OCI-LY7 (cell line): Measurements from ENCODE around the gene FRG2B. TPM values are rescaled to one million over a fixed set of nuclear protein-coding genes. Genes with fewer than 3 reads are reported as not detected.
"Not testable (repeated sequence)": the region's sequence is repeated elsewhere in the genome, so short reads cannot be mapped to it uniquely, and the experiment has no call there.

Experiments
- BruUV-seq: library from RNA; stranded (reverse); fragments of 400-500 nt; replicated peaks from 2 replicates; lab custom pipeline; 2021; lab: Mats Ljungman, UMichigan
- CTCF ChIA-PET: fragments of 300-600 bp; sonication (Branson Sonifier 250); formaldehyde crosslinking; loops from one replicate; lab custom pipeline; 2022; ENCODE audit warnings: antibody characterized with exemption; ENCODE audit not compliant: unreplicated experiment; lab: Charles Lee
- POLR2A ChIA-PET: fragments of 300-600 bp; sonication (Branson Sonifier 250); formaldehyde crosslinking; loops from one replicate; lab custom pipeline; 2022; ENCODE audit warnings: antibody characterized with exemption; lab: Charles Lee
- DNase-seq: peaks from one replicate; pipeline ENCODE4 v3.0.0-alpha.2; 2015; ENCODE audit warnings: low spot score
- H2AFZ ChIP-seq: fragments of 200-600 bp; sonication (generic), shearing (Covaris generic); 2 replicates; pipeline ENCODE4 v1.6.1; 2014; ENCODE audit warnings: mild to moderate bottlenecking, antibody characterized with exemption, low read length, moderate library complexity
- H3K27ac ChIP-seq: fragments of 200-600 bp; sonication (generic); 2 replicates; pipeline ENCODE4 v1.5.1; 2014; ENCODE audit warnings: mixed run types, low read depth, mild to moderate bottlenecking, moderate library complexity, low read length, inconsistent platforms; ENCODE audit not compliant: poor library complexity, severe bottlenecking
- H3K36me3 ChIP-seq: fragments of 200-600 bp; sonication (generic); 2 replicates; pipeline ENCODE4 v1.6.1; 2014; ENCODE audit warnings: mild to moderate bottlenecking, antibody characterized with exemption, low read length, moderate library complexity, mixed read lengths; ENCODE audit not compliant: insufficient read depth
- H3K4me1 ChIP-seq: fragments of 200-600 bp; sonication (generic); 2 replicates; pipeline ENCODE4 v1.5.1; 2014; ENCODE audit warnings: mild to moderate bottlenecking, low read length; ENCODE audit not compliant: insufficient read depth, poor library complexity, severe bottlenecking
- H3K4me2 ChIP-seq: fragments of 200-600 bp; sonication (generic); 2 replicates; pipeline ENCODE4 v1.6.1; 2014; ENCODE audit warnings: mild to moderate bottlenecking, low read length
- H3K4me3 ChIP-seq: fragments of 200-600 bp; sonication (generic); 2 replicates; pipeline ENCODE4 v1.5.1; 2014; ENCODE audit warnings: mild to moderate bottlenecking, low read depth, low read length; ENCODE audit not compliant: poor library complexity, severe bottlenecking
- H3K79me2 ChIP-seq: fragments of 200-600 bp; sonication (generic); 2 replicates; pipeline ENCODE4 v1.6.1; 2016; ENCODE audit warnings: low read depth, mild to moderate bottlenecking, low read length, moderate library complexity, mixed read lengths; ENCODE audit not compliant: insufficient read depth
- H3K9me2 ChIP-seq: fragments of 200-600 bp; sonication (generic); 2 replicates; pipeline ENCODE4 v1.6.1; 2016; ENCODE audit warnings: mild to moderate bottlenecking, low read length, mixed read lengths; ENCODE audit not compliant: insufficient read depth
- H3K9me3 ChIP-seq: fragments of 200-600 bp; sonication (generic); 2 replicates; pipeline ENCODE4 v1.6.1; 2014; ENCODE audit warnings: mild to moderate bottlenecking, mixed run types, low read length, mixed read lengths
- H4K20me1 ChIP-seq: fragments of 200-600 bp; sonication (generic); 2 replicates; pipeline ENCODE4 v1.6.1; 2014; ENCODE audit warnings: mild to moderate bottlenecking, antibody characterized with exemption, low read length, moderate library complexity, mixed read lengths; ENCODE audit not compliant: insufficient read depth
- CTCF ChIP-seq: fragments of 200-600 bp; sonication (generic); conservative IDR thresholded peaks from 2 replicates; pipeline ENCODE4 v1.5.1; 2014; ENCODE audit warnings: mild to moderate bottlenecking, antibody characterized with exemption, low read length, moderate library complexity, mixed read lengths
- EZH2phosphoT487 ChIP-seq: fragments of 200-600 bp; sonication (generic); IDR thresholded peaks from 2 replicates; pipeline ENCODE4 v1.6.1; 2018; ENCODE audit warnings: low read depth, borderline replicate concordance, mild to moderate bottlenecking, mixed run types, antibody characterized with exemption, low read length, moderate library complexity, mixed read lengths
- intact Hi-C: fragments of 100-400 bp; cut with micrococcal nuclease; formaldehyde crosslinking; loops from one replicate; pipeline ENCODE4 v1.10.0; 2022; ENCODE audit not compliant: unreplicated experiment
- total RNA-seq, 2 experiments: library from RNA; depleted of rRNA in 1 of 2; stranded (reverse); fragments of >200 nt in 1 of 2; shearing (Covaris generic) in 1 of 2; gene quantifications; 2 replicates each; pipeline ENCODE4 v1.2.3, GENCODE V29; 2014 to 2022

The FRG2B gene
- total RNA-seq, 2 experiments from 2014 or later = not detected

GRCh38 chr10:133592716-133593115 lies 33.9 kb downstream of the FRG2B start:
- no TSS peak for BruUV-seq
- Histone ChIP-seq H3K4me1 (no peaks in the 10 kb centered on the region), H3K36me3 (no peaks in the 10 kb centered on the region), H3K9me3 (no peaks in the 10 kb centered on the region), H3K79me2 (no peaks in the 10 kb centered on the region), H2AFZ (no peak overlapping the region), H4K20me1 (no peaks in the 10 kb centered on the region), H3K27ac (no peak overlapping the region), H3K4me2 (no peak overlapping the region), H3K9me2 (peaks cover 5% of the 10 kb centered on the region; the same call in 1 of the 2 replicates), H3K4me3 (no peak overlapping the region)
- no peak for DNase-seq
- ChIA-PET POLR2A (no interaction called here), CTCF (no interaction called here)
- TF ChIP-seq EZH2phosphoT487 = no peak
- no peak for TF ChIP-seq CTCF
- intact Hi-C loops = no loop called here

GRCh38 chr10:133590970-133591359 lies 35.6 kb downstream of the FRG2B start:
- Histone ChIP-seq H3K27ac (no peak overlapping the region), H4K20me1 (no peaks in the 10 kb centered on the region), H3K9me3 (no peaks in the 10 kb centered on the region), H3K36me3 (no peaks in the 10 kb centered on the region), H2AFZ (no peak overlapping the region), H3K4me3 (no peak overlapping the region), H3K79me2 (no peaks in the 10 kb centered on the region), H3K4me1 (no peaks in the 10 kb centered on the region), H3K4me2 (no peak overlapping the region), H3K9me2 (peaks cover 5% of the 10 kb centered on the region; the same call in 1 of the 2 replicates)
- intact Hi-C loops = no loop called here
- ChIA-PET POLR2A (no interaction called here), CTCF (no interaction called here)
- no peak for TF ChIP-seq EZH2phosphoT487
- no peak for TF ChIP-seq CTCF
- no TSS peak for BruUV-seq
- no peak for DNase-seq

GRCh38 chr10:133590226-133590969 lies 36.2 kb downstream of the FRG2B start:
- BruUV-seq = no TSS peak
- POLR2A ChIA-PET = no interaction called here
- CTCF ChIA-PET = no interaction called here

GRCh38 chr10:133577037-133577436 lies 49.6 kb downstream of the FRG2B start:
- H3K79me2 ChIP-seq, H3K9me3 ChIP-seq, H3K4me2 ChIP-seq, H3K4me1 ChIP-seq, H2AFZ ChIP-seq, H3K4me3 ChIP-seq, H3K9me2 ChIP-seq, DNase-seq, H4K20me1 ChIP-seq, CTCF ChIA-PET, intact Hi-C loops, POLR2A ChIA-PET, BruUV-seq, H3K27ac ChIP-seq, H3K36me3 ChIP-seq: not testable (repeated sequence)

More at GRCh38 chr10:133590226-133590969, 36.2 kb downstream of the FRG2B start:
- H3K4me3 ChIP-seq = no peak overlapping the region
- H3K4me2 ChIP-seq = no peak overlapping the region
- H3K9me2 ChIP-seq = peaks cover 5% of the 10 kb centered on the region; the same call in 1 of the 2 replicates
- no peaks in the 10 kb centered on the region for H3K79me2 ChIP-seq
- intact Hi-C loops = no loop called here
- H4K20me1 ChIP-seq = no peaks in the 10 kb centered on the region
- H3K4me1 ChIP-seq = no peaks in the 10 kb centered on the region
- no peaks in the 10 kb centered on the region for H3K9me3 ChIP-seq
- no peak for DNase-seq
- no peak for TF ChIP-seq CTCF
- TF ChIP-seq EZH2phosphoT487 = no peak
- H2AFZ ChIP-seq = no peak overlapping the region
- H3K27ac ChIP-seq = no peak overlapping the region
- H3K36me3 ChIP-seq = no peaks in the 10 kb centered on the region
